ENCODE data around the gene NSG1.

Gene NSG1

DNA sequence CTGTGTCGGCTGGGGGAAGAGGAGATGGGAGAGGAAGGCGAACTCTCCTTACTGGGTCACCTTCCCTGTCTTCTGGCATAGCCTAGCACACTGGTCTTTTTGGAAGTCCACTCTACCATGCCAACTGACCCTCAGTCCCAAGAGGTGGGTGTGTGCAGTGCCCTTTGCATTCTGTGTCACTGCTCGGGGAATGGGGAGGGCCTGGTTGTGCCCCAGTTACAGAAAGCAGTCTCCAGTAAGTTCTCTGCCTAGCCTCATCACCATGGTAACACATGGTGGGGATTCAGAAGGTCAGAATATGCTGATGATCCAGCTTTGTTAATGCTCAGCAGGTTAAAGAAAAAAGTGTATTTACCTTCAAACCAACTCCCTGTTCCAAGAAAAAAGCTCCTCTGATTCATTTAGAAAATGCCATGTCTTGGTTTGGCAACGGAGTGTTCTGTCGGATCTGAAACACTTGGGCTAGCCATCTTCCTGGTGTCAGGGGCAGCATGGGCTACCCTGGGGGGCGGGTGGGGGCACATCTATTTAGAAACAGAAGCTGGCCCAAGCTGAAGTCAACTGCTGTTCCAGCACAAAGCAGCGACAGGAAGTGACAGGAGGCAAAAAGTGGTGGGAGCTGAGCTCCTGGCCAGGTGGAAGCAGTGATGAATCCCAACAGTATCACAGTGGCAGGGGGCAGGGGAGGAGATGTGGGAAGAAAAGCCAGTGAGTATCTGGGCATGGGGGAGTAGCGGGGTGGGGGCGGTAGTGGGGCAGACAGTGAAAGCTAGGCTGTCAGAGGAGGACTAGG, 37.0 kb downstream of the NSG1 start:
- Histone ChIP-seq H3K27me3 (ENCODE audit: insufficient read depth, poor library complexity, severe bottlenecking) (no peaks in the 10 kb centered on the region), H3K27ac (replicated peaks) (no peak overlapping the region), H3K4me3 (replicated peaks; ENCODE audit: insufficient read depth, low read length) (no peak overlapping the region)
- TF ChIP-seq GABPA (IDR thresholded peaks at IDR 0.05; ENCODE audit: low read depth) (no peak), POLR2AphosphoS5 (IDR thresholded peaks at IDR 0.05; ENCODE audit: low read depth) (no peak), SPI1 (IDR thresholded peaks at IDR 0.05; ENCODE audit: borderline replicate concordance, low read depth) (no peak), REST (IDR thresholded peaks at IDR 0.05; ENCODE audit: insufficient replicate concordance, low read depth) (no peak)
- TF ChIP-seq, protein P1, sequence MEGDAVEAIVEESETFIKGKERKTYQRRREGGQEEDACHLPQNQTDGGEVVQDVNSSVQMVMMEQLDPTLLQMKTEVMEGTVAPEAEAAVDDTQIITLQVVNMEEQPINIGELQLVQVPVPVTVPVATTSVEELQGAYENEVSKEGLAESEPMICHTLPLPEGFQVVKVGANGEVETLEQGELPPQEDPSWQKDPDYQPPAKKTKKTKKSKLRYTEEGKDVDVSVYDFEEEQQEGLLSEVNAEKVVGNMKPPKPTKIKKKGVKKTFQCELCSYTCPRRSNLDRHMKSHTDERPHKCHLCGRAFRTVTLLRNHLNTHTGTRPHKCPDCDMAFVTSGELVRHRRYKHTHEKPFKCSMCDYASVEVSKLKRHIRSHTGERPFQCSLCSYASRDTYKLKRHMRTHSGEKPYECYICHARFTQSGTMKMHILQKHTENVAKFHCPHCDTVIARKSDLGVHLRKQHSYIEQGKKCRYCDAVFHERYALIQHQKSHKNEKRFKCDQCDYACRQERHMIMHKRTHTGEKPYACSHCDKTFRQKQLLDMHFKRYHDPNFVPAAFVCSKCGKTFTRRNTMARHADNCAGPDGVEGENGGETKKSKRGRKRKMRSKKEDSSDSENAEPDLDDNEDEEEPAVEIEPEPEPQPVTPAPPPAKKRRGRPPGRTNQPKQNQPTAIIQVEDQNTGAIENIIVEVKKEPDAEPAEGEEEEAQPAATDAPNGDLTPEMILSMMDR (IDR thresholded peaks at IDR 0.05; ENCODE audit: insufficient read depth, low read length), result no peak
- no peak for DNase-seq (ENCODE audit: low read depth in 1 of 2, low spot score in 1 of 2)

- H3K27me3 ChIP-seq (ENCODE audit: insufficient read depth, poor library complexity, severe bottlenecking), result no peaks in the 10 kb centered on the region
- TF ChIP-seq REST (IDR thresholded peaks at IDR 0.05; ENCODE audit: insufficient replicate concordance, low read depth), result no peak
- TF ChIP-seq, protein P1 (IDR thresholded peaks at IDR 0.05; ENCODE audit: insufficient read depth, low read length), result no peak
- TF ChIP-seq GABPA (IDR thresholded peaks at IDR 0.05; ENCODE audit: low read depth), result no peak
- no peak for TF ChIP-seq SPI1 (IDR thresholded peaks at IDR 0.05; ENCODE audit: borderline replicate concordance, low read depth)
- TF ChIP-seq POLR2AphosphoS5 (IDR thresholded peaks at IDR 0.05; ENCODE audit: low read depth), result no peak
- DNase-seq (ENCODE audit: low read depth in 1 of 2, low spot score in 1 of 2), result no peak
Observed at GRCh38 chr4:4424499-4425115, 37.7 kb downstream of the NSG1 start.

DNA sequence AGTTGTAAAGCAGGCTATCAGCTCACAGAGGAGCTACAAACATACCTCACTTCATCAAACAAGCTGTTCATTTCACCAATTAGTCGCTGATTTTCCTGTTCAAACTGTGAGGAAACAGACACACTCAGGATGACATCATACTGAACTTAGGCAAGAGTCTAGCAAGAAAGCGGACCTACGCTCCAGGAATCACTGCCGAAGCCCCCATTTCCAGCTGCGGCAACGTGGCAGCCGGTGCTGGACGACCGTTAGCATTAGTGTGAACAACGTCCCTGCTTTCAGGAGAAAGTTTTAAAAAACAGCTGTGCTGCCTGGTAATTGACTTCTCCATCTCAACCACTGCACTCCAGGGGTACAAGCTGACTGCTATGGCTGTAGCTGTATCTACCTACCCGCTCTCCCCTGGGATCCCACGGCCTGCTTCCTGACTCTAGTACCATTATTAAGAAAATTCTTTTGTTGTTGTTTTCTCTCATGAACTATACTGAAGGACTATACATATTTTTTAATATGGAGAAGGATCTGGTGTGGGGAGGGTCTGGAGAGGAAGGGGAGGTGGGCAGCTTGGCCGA, 38.3 kb downstream of the NSG1 start:
- no peak overlapping the region for H3K4me3 ChIP-seq (replicated peaks; ENCODE audit: insufficient read depth, low read length)
- H3K27me3 ChIP-seq (ENCODE audit: insufficient read depth, poor library complexity, severe bottlenecking), result no peaks in the 10 kb centered on the region
- TF ChIP-seq GABPA (IDR thresholded peaks at IDR 0.05; ENCODE audit: low read depth) (no peak), SPI1 (IDR thresholded peaks at IDR 0.05; ENCODE audit: borderline replicate concordance, low read depth) (no peak), REST (IDR thresholded peaks at IDR 0.05; ENCODE audit: insufficient replicate concordance, low read depth) (no peak), POLR2AphosphoS5 (IDR thresholded peaks at IDR 0.05; ENCODE audit: low read depth) (no peak)
- TF ChIP-seq, protein P1 (IDR thresholded peaks at IDR 0.05; ENCODE audit: insufficient read depth, low read length), result no peak
- DNase-seq (ENCODE audit: low read depth in 1 of 2, low spot score in 1 of 2), result no peak
- H3K27ac ChIP-seq (replicated peaks), result no peak overlapping the region

More at GRCh38 chr4:4424499-4425115, 37.7 kb downstream of the NSG1 start:
- Histone ChIP-seq H3K4me3 (replicated peaks; ENCODE audit: insufficient read depth, low read length) (no peak overlapping the region), H3K27ac (replicated peaks) (no peak overlapping the region)
